ENCODE measurements around the gene EXOSC7.
"Not testable (repeated sequence)": the region's sequence is repeated elsewhere in the genome, so short reads cannot be mapped to it uniquely, and the experiment has no call there.

Gene EXOSC7

DNA sequence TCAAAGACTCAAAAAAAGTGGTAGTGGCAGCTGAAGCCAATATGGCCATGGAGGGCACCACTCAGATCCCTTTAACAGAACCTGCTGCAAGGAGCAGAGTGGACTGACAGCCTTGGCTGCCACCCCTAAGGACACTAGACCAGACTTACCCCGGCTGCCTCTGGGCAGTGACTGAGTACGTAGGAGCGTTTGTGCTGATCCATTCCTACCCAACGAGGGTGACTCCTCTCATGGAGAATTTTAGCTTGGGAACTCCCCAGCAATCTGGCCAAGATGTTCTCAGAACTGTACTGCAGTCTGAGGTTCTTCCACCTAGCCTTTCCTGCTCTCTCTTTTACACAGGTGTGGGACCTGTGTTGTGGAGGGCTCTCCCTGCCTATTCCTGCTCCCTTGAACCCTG is 72.2 kb downstream of the EXOSC7 start:
- H3K9me3 ChIP-seq, result no peaks in the 10 kb centered on the region
- H3K36me3 ChIP-seq (replicated peaks), result no peaks in the 10 kb centered on the region
- no peak overlapping the region for H3K4me3 ChIP-seq
- in situ Hi-C loops (cut with MboI; ENCODE audit: low sequenced_read_pairs), result loop anchor here (25.0 kb wide), 1 partner anchor 1039 kb away; no protein-coding TSS in a partner anchor
- DNase-seq (ENCODE audit: low spot score in 2 of 2), result no peak
- no peaks in the 10 kb centered on the region; the same call in 1 of the 2 replicates for H3K4me1 ChIP-seq
- peaks cover 4% of the 10 kb centered on the region; the same call in 1 of the 2 replicates for H3K27me3 ChIP-seq (ENCODE audit: low read depth)

DNA sequence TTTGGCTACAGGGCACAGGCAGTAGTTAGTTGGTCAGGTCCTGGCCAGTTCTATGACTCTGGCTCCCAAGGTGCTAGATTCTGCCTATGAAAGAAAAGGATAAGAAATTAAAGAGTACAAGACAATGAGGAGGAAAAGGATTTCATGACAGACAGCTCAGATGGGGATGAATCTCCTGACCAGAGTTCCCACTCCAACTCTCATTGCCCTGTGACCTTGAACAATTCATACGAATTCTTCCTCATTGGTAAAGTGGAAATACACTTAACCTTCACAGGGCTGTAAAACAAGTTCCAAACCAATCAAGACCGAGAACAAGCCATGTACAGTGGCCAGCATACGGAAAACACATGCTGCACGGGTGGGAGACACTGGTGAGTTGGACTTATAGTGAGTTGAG is 73.8 kb downstream of the EXOSC7 start:
- Histone ChIP-seq H3K9me3 (no peaks in the 10 kb centered on the region), H3K27me3 (ENCODE audit: low read depth) (peaks cover 4% of the 10 kb centered on the region; the same call in 1 of the 2 replicates), H3K4me1 (no peaks in the 10 kb centered on the region; the same call in 1 of the 2 replicates), H3K4me3 (no peak overlapping the region), H3K36me3 (replicated peaks) (no peaks in the 10 kb centered on the region)
- in situ Hi-C loops (cut with MboI; ENCODE audit: low sequenced_read_pairs), result loop anchor here (25.0 kb wide), 1 partner anchor 1037 kb away; no protein-coding TSS in a partner anchor
- no peak for DNase-seq (ENCODE audit: low spot score in 2 of 2)

DNA sequence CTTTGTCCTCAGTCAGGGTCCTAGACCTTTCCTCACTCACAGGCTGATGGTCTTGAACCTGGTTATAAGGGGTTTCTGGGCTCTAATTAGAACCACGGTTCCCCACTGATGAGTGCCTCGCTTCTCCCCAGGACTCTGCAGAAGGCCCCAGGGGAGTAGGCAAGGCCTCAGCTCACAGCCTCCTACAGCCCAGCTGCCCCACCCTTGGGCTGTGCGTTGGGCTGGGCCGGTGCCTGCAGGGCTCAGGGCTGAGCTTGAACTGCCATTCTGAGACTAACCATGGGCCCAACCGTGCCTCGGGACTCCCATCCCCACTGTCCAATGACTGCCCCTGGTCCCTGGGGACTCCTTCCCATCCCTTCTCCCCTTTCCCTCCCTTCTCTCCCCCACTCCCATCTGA is 75.6 kb downstream of the EXOSC7 start:
- Histone ChIP-seq H3K36me3 (replicated peaks) (no peaks in the 10 kb centered on the region), H3K9me3 (no peaks in the 10 kb centered on the region), H3K4me3 (no peak overlapping the region), H3K4me1 (no peaks in the 10 kb centered on the region), H3K27me3 (ENCODE audit: low read depth) (peaks cover 4% of the 10 kb centered on the region; the same call in 1 of the 2 replicates)
- DNase-seq (ENCODE audit: low spot score in 2 of 2), result no peak
- in situ Hi-C loops (cut with MboI; ENCODE audit: low sequenced_read_pairs), result no loop called here

DNA sequence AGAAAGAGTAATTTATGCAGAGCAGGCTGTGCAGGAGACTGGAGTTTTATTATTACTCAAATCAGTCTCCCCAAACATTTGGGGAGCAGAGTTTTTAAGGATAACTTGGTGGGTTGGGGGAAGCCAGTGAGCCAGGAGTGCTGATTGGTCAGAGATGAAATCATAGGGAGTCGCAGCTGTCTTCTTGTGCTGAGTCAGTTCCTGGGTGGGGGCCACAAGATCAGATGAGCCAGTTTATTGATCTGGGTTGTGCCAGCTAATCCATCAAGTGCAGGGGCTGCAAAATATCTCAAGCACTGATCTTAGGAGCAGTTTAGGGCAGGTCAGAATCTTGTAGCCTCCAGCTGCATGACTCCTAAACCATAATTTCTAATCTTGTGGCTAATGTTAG is 77.8 kb downstream of the EXOSC7 start:
- H3K4me1 ChIP-seq; H3K9me3 ChIP-seq; H3K4me3 ChIP-seq; H3K36me3 ChIP-seq (replicated peaks); in situ Hi-C loops (cut with MboI; ENCODE audit: low sequenced_read_pairs); H3K27me3 ChIP-seq (ENCODE audit: low read depth); DNase-seq (ENCODE audit: low spot score in 2 of 2): not testable (repeated sequence)

DNA sequence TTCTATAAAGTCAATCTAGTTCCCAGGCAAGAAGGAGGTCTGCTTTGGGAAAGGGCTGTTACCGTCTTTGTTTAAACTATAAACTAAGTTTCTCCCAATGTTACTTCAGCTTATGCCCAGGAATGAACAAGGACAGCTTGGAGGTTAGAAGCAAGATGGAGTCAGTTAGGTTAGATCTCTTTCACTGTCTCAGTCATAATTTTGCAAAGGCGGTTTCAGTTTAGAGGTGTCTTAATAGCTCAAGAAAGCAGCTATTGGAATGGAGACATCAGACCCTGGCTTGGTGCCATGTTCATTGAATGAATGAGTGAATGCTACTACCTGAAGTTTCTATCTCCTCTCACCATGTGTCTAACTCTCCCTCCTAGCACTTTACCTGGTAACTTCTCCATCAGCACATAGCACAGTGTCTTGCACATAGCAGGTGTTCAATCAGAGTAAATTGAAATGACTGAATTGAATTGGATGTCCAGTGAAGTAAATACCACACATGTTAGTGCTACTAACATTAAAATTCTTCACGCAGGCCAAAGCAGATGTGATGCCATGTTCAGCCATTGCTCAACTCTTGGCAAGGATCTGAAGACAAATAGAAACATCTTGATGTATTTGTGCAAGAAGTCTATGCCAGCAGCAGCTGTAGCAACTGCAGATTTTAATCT is 78.3 kb downstream of the EXOSC7 start:
- Histone ChIP-seq H3K4me3 (no peak overlapping the region), H3K9me3 (no peaks in the 10 kb centered on the region), H3K4me1 (no peaks in the 10 kb centered on the region), H3K36me3 (replicated peaks) (no peaks in the 10 kb centered on the region), H3K27me3 (ENCODE audit: low read depth) (peaks cover 3% of the 10 kb centered on the region; the same call in 1 of the 2 replicates)
- in situ Hi-C loops (cut with MboI; ENCODE audit: low sequenced_read_pairs), result no loop called here
- DNase-seq (ENCODE audit: low spot score in 2 of 2), result no peak

DNA sequence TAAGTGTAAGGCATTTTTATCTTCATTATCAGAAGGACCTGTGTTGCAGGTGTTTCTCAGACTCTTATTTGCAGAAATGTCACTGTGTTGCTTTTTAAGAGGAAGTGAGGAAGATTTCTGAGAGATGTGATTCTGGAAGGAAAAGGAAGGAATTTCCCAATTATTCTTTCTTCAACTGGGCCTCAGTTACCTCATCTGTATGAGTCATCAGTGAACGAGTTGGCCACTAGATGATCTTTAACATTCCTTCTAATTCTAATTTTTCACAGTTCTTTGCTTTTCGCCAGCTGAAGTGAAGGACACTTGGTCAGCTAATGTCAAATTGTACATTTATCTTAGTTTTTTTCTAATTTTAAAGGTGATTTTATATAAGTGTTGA is 79.0 kb downstream of the EXOSC7 start:
- no peak for DNase-seq (ENCODE audit: low spot score in 2 of 2)
- in situ Hi-C loops (cut with MboI; ENCODE audit: low sequenced_read_pairs), result no loop called here
- H3K9me3 ChIP-seq, result no peaks in the 10 kb centered on the region
- H3K36me3 ChIP-seq (replicated peaks), result no peaks in the 10 kb centered on the region
- no peaks in the 10 kb centered on the region for H3K27me3 ChIP-seq (ENCODE audit: low read depth)
- no peaks in the 10 kb centered on the region for H3K4me1 ChIP-seq
- no peak overlapping the region for H3K4me3 ChIP-seq

DNA sequence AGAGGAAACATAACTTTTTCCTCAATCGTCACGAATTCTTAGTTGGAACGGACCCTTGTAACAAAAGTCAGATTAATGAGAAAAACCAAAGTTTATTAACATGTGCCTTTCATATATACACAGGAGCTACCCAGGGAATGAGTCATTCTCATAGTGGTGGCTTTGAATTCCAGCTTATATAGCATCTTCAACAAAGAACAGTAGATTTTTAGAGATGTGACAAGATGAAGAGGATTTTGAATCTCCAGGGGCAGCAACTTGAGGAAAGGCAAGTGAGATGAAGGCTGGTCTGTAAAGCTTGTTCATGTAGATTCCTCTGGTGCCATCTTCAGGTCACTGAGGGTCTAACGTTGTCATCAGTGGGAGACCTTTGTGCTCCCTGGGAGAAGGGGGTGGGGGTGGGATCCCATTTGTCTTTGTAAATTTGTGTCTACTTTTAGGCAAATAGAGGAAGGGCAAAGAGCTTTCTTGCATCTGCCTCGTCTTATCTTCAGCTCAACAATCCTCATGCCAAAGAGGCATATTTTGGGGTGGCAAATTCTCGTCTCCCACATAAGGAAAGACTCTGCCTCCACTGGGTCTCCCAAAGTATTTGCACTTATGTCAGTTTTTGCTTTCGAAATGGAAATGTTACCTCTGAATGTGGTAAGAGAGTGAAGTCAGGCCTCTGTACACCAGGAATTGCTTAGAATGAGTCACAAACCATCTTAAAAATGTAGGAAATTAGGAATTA is 79.5 kb downstream of the EXOSC7 start:
- in situ Hi-C loops (cut with MboI; ENCODE audit: low sequenced_read_pairs), result no loop called here
- no peaks in the 10 kb centered on the region for H3K9me3 ChIP-seq
- DNase-seq (ENCODE audit: low spot score in 2 of 2), result peak; percentile 13 to 29
- H3K4me1 ChIP-seq, result no peaks in the 10 kb centered on the region
- H3K27me3 ChIP-seq (ENCODE audit: low read depth), result no peaks in the 10 kb centered on the region
- no peaks in the 10 kb centered on the region for H3K36me3 ChIP-seq (replicated peaks)
- no peak overlapping the region for H3K4me3 ChIP-seq

DNA sequence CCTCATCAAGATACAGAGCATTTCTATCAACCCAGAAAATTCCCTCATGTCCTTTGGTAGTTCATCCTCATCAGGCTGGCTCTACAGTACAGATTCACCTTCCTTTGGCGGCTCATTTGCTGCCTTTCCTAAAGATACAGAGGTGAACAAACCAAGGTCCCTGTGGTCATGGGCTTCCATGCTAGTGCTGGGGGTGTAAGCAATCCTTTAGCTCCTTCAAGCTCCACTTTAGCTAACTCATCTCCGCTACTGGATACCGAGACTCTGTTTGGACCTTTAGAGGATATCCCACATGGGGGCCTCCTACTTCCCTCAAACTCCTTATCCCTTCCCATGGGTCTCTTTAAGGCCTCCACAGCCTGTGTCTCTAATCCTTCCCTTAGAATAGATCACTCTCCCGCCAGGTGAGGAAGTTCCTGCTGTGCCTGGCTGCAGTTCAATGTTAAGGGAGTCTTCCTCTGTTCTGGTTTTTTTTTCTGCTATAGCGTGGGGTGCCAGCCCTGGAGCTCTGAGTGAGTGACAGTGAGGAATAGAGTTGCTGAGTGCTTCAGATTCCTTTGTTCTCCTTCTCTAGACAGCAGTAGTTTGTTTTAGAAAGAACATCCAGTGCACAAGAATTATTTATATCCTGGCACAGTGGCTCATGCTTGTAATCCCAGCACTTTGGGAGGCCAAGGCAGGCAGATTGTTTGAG is 80.7 kb downstream of the EXOSC7 start:
- DNase-seq (ENCODE audit: low spot score in 2 of 2), result no peak
- no peaks in the 10 kb centered on the region for H3K9me3 ChIP-seq
- in situ Hi-C loops (cut with MboI; ENCODE audit: low sequenced_read_pairs), result no loop called here
- H3K4me3 ChIP-seq, result no peak overlapping the region
- no peaks in the 10 kb centered on the region for H3K27me3 ChIP-seq (ENCODE audit: low read depth)
- no peaks in the 10 kb centered on the region for H3K36me3 ChIP-seq (replicated peaks)
- H3K4me1 ChIP-seq, result no peaks in the 10 kb centered on the region

DNA sequence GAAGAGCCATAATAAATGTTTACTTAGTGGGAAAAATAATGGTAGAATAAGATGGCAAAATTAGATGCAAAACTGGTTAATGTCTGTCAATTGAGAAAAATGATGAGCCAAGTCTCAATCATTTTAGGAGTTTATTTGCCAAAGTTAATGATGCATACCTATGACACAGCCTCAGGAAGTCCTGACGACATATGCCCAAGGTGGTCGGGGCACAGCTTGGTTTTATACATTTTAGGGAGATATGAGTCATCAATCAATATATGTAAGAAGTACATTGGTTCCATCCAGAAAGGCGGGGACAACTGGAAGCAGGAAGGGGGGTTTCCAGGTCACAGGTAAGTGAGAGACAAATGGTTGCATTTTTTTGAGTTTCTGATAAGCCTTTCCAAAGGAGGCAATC is 81.5 kb downstream of the EXOSC7 start:
- Histone ChIP-seq H3K4me1 (no peaks in the 10 kb centered on the region), H3K27me3 (ENCODE audit: low read depth) (no peaks in the 10 kb centered on the region), H3K4me3 (no peak overlapping the region), H3K9me3 (no peaks in the 10 kb centered on the region), H3K36me3 (replicated peaks) (no peaks in the 10 kb centered on the region)
- DNase-seq (ENCODE audit: low spot score in 2 of 2), result no peak
- in situ Hi-C loops (cut with MboI; ENCODE audit: low sequenced_read_pairs), result no loop called here

DNA sequence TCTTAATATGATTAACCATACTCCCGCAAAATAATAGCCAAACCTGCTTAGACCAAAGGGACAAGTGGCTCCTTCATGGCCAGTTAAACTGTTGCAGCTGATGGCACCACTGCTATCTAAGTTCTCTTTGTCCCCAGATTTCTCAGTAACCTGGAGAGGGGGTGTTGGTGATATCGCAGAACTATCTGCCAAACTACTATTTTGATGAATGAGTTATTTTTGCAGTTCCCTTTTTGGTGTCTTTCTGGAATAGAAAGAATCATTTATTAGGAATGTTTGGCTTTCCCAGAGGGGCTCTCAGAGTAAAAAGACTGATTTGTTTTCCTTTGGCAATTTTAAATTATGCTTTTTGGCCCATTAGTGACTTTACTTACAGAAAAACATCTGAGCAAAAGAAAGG is 83.1 kb downstream of the EXOSC7 start:
- DNase-seq (ENCODE audit: low spot score in 2 of 2), result no peak

DNA sequence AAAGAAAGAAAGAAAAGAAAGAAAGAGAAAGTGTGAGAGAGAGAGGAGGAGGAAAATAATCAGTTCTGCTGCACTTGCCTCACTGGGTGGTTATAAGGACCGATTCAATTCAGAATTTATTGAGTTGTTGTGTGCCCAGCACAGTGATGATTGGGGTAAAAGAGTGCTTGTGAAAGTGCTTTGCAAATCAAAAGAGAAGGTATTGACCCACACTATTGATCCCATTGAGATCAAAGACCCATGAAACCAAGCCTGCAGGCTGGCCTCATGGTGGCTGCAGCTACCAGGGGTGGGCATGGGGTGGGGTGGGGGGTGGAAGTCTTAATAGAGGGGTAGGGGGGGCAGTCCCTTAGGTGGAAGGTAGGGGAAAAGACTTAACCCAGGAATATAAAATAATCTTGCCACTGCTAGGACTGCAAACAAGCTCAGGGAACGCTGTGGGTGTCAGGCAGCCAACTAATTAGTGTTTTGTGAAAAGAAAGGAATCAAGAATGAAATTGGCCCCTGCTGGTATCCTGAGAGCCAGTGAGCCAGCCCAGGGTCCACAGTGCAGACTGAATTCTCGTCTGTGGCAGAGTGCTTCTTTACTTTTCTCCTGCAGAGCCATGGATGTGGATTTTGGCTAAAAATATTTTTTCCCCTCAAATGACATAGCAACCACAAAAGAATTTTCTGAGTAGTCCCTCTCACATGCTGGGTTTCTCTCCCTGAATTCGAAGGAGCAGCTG is 84.3 kb downstream of the EXOSC7 start:
- Histone ChIP-seq H3K27me3 (ENCODE audit: low read depth) (no peaks in the 10 kb centered on the region), H3K4me1 (no peaks in the 10 kb centered on the region), H3K4me3 (no peak overlapping the region), H3K9me3 (no peaks in the 10 kb centered on the region), H3K36me3 (replicated peaks) (no peaks in the 10 kb centered on the region)
- DNase-seq (ENCODE audit: low spot score in 2 of 2), result no peak
- in situ Hi-C loops (cut with MboI; ENCODE audit: low sequenced_read_pairs), result no loop called here

More for the DNA sequence above, 83.1 kb downstream of the EXOSC7 start:
- in situ Hi-C loops (cut with MboI; ENCODE audit: low sequenced_read_pairs), result no loop called here
- no peaks in the 10 kb centered on the region for H3K36me3 ChIP-seq (replicated peaks)
- H3K9me3 ChIP-seq, result no peaks in the 10 kb centered on the region
- H3K4me1 ChIP-seq, result no peaks in the 10 kb centered on the region
- H3K4me3 ChIP-seq, result no peak overlapping the region
- no peaks in the 10 kb centered on the region for H3K27me3 ChIP-seq (ENCODE audit: low read depth)

All from HAP-1 (cell line).